Measurements from ENCODE around the gene TMEM8B. TPM values are rescaled to one million over a fixed set of nuclear protein-coding genes. Genes with fewer than 3 reads are reported as not detected.

TMEM8B gene
- total and polyA plus RNA-seq, 9 of the 15 experiments (the other 6 are each of a cell fraction or from before 2014, with no cell fraction given) = 0.01 to 2.2 (median 1.1) TPM

DNA sequence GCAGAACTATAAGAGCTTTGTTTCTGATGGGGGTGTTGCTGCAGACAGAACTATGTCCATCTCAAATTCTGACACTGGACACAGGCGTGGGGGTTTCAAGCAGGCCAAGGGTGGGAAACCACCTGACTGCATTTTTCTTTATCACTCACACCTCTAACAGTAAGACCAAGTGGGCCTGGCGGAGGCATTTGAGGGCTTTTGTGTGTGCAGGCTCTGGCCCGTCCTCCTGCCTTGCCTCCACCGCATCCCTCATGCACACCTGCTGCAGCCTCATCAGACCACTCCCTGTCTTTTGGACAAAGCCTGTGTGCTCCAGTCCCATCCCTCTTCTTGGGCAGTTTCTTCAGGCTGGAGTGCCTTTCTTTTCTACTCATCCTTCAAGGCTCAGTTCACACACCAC is 33.3 kb downstream of the TMEM8B start:
- H3K9ac ChIP-seq (ENCODE audit: insufficient read depth in 1 of 2, low read depth in 2 of 2, low read length in 2 of 2) = no peak overlapping the region
- ChIA-PET POLR2A (interaction anchor here (1.1 kb wide), 2 partner anchors 10 to 20 kb away, joined by 3 read pairs; no protein-coding TSS in a partner anchor), CTCF (ENCODE audit: low intra/inter-chr PET ratio) (no interaction called here)
- no peak overlapping the region for H3K27ac ChIP-seq (ENCODE audit: extremely low read depth, low read depth, low read length)
- H2AFZ ChIP-seq (ENCODE audit: low read depth, low read length) = no peak overlapping the region
- H3K79me2 ChIP-seq (ENCODE audit: control insufficient read depth, insufficient read depth, low read length) = no peaks in the 10 kb centered on the region
- H3K36me3 ChIP-seq (ENCODE audit: control insufficient read depth, insufficient read depth, low read length) = no peaks in the 10 kb centered on the region
- H4K20me1 ChIP-seq (replicated peaks; ENCODE audit: control insufficient read depth, insufficient read depth, low read length) = no peaks in the 10 kb centered on the region
- H3K4me2 ChIP-seq (ENCODE audit: insufficient read depth, low read length) = no peak overlapping the region
- no peaks in the 10 kb centered on the region for H3K9me3 ChIP-seq (replicated peaks; ENCODE audit: control insufficient read depth, insufficient read depth, low read depth, low read length)
- no peak for ATAC-seq
- H3K4me1 ChIP-seq (replicated peaks in 1 of 2; ENCODE audit: control insufficient read depth in 2 of 2, insufficient read depth in 2 of 2, low read length in 2 of 2) = no peaks in the 10 kb centered on the region
- H3K27me3 ChIP-seq (ENCODE audit: control insufficient read depth in 2 of 2, insufficient read depth in 2 of 2, low read length in 2 of 2) = peaks cover 9 to 64% of the 10 kb centered on the region in 2 experiments; a peak in 4 of 5 replicates
- no peak for FAIRE-seq
- intact Hi-C loops (cut with micrococcal nuclease) (no loop called here), in situ Hi-C loops (cut with MboI) (no loop called here)
- no peak overlapping the region for H3K4me3 ChIP-seq
- TF ChIP-seq ZNF143 (CRISPR knock-in tag; IDR thresholded peaks at IDR 0.05) (no peak), FOXJ2 (tag; IDR thresholded peaks at IDR 0.05) (no peak), KAT2B (IDR thresholded peaks at IDR 0.05; ENCODE audit: low read depth, low read length) (no peak), NBN (IDR thresholded peaks at IDR 0.05; ENCODE audit: low read depth) (no peak), HNRNPLL (IDR thresholded peaks at IDR 0.05; ENCODE audit: low read depth, low read length, poor library complexity, severe bottlenecking) (no peak), TBP (optimal IDR thresholded peaks at IDR 0.05; ENCODE audit: low read depth, low read length) (no peak), POLR2AphosphoS2 (IDR thresholded peaks at IDR 0.05; ENCODE audit: low read length) (no peak), CBX5 (IDR thresholded peaks at IDR 0.05; ENCODE audit: borderline replicate concordance, low read depth) (no peak), PATZ1 (CRISPR knock-in tag; IDR thresholded peaks at IDR 0.05; ENCODE audit: borderline replicate concordance) (no peak), DDX20 (tag; IDR thresholded peaks at IDR 0.05; ENCODE audit: low read depth) (no peak), ZNF347 (CRISPR knock-in tag; IDR thresholded peaks at IDR 0.05; ENCODE audit: low read depth) (no peak)
- TF ChIP-seq, protein P1, sequence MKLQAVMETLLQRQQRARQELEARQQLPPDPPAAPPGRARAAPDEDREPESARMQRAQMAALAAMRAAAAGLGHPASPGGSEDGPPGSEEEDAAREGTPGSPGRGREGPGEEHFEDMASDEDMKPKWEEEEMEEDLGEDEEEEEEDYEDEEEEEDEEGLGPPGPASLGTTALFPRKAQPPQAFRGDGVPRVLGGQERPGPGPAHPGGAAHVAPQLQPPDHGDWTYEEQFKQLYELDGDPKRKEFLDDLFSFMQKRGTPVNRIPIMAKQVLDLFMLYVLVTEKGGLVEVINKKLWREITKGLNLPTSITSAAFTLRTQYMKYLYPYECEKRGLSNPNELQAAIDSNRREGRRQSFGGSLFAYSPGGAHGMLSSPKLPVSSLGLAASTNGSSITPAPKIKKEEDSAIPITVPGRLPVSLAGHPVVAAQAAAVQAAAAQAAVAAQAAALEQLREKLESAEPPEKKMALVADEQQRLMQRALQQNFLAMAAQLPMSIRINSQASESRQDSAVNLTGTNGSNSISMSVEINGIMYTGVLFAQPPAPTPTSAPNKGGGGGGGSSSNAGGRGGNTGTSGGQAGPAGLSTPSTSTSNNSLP (IDR thresholded peaks at IDR 0.05; ENCODE audit: borderline replicate concordance, low read depth, low read length) = no peak
- no TSS peak for BruUV-seq (replicated peaks)
- DNase-seq (ENCODE audit: extremely low read depth in 1 of 4, low spot score in 3 of 4) = no peak
- H3K9me1 ChIP-seq (ENCODE audit: control insufficient read depth, insufficient read depth, low read length) = no peaks in the 10 kb centered on the region
- WGBS (ENCODE audit: insufficient coverage, low coverage, missing lambda C conversion rate) = 0% methylated on average over 4 of the region's 4 CpGs
